SK-N-SH (cell line): Measurements from ENCODE around the gene DOCK6. TPM values are rescaled to one million over a fixed set of nuclear protein-coding genes. Genes with fewer than 3 reads are reported as not detected.

Experiments used
- CTCF ChIA-PET: fragments of 300-600, 350-600 bp; formaldehyde crosslinking; extraction: SDS; loops from one replicate; lab custom pipeline; 2021; lab: Yijun Ruan, JAX
- POLR2A ChIA-PET: fragments of 350-600 bp; sonication (Branson Sonifier 250); formaldehyde crosslinking; extraction: SDS; loops from one replicate; lab custom pipeline; 2020; ENCODE audit warnings: antibody characterized with exemption, inconsistent platforms; lab: Yijun Ruan, JAX
- DNase-seq: peaks from one replicate; pipeline ENCODE4 v3.0.0; 2012
- H2AFZ ChIP-seq: fragments of 200-600 bp; sonication (generic); 2 replicates; pipeline ENCODE4 v1.8.1; 2016; ENCODE audit warnings: antibody characterized with exemption, mild to moderate bottlenecking, low read depth
- H3F3A ChIP-seq: fragments of 200-600 bp; sonication (generic); replicated peaks from 2 replicates; pipeline ENCODE3; 2016; ENCODE audit warnings: antibody characterized with exemption, mild to moderate bottlenecking; ENCODE audit not compliant: insufficient read depth
- H3K27ac ChIP-seq, 2 experiments: fragments of 200-500 bp in 1 of 2; fragments of 200-600 bp in 1 of 2; sonication (Bioruptor generic) in 1 of 2; sonication (generic), shearing (Covaris generic) in 1 of 2; 2 replicates each; pipeline versions ENCODE4 v1.5.1 to v1.6.1; 2014 to 2016; ENCODE audit warnings: low read depth in 2 of 2, inconsistent platforms in 1 of 2, low read length in 1 of 2, mild to moderate bottlenecking in 1 of 2, mixed read lengths in 1 of 2
- H3K27me3 ChIP-seq: fragments of 200-600 bp; sonication (generic), shearing (Covaris generic); 2 replicates; pipeline ENCODE4 v1.6.1; 2016; ENCODE audit warnings: mixed run types; ENCODE audit not compliant: insufficient read depth
- H3K36me3 ChIP-seq, 2 experiments: fragments of 200-500 bp in 1 of 2; fragments of 200-600 bp in 1 of 2; sonication (Bioruptor generic) in 1 of 2; sonication (generic) in 1 of 2; replicated peaks in 1 of 2; 2 replicates each; pipeline versions ENCODE3 to v1.5.1; 2014 to 2016; ENCODE audit warnings: low read length in 1 of 2, mild to moderate bottlenecking in 1 of 2; ENCODE audit not compliant: insufficient read depth in 2 of 2, control insufficient read depth in 1 of 2
- H3K4me1 ChIP-seq, 2 experiments: fragments of 200-500 bp in 1 of 2; fragments of 200-600 bp in 1 of 2; sonication (Bioruptor generic) in 1 of 2; sonication (generic), shearing (Covaris generic) in 1 of 2; 2 replicates each; pipeline versions ENCODE4 v1.5.1 to v1.6.1; 2014 to 2016; ENCODE audit warnings: low read depth in 1 of 2, low read length in 1 of 2, mixed run types in 1 of 2; ENCODE audit not compliant: insufficient read depth in 2 of 2, control insufficient read depth in 1 of 2
- H3K4me2 ChIP-seq: fragments of 200-600 bp; sonication (generic), shearing (Covaris generic); 2 replicates; pipeline ENCODE4 v1.6.1; 2017; ENCODE audit warnings: mixed run types
- H3K4me3 ChIP-seq, 2 experiments: fragments of 200-500 bp in 1 of 2; fragments of 200-600 bp in 1 of 2; sonication (Bioruptor generic) in 1 of 2; sonication (generic), shearing (Covaris generic) in 1 of 2; 2 replicates each; pipeline versions ENCODE4 v1.5.1 to v1.8.1; 2014 to 2016; ENCODE audit warnings: low read depth in 2 of 2, inconsistent platforms in 1 of 2, low read length in 1 of 2, mild to moderate bottlenecking in 1 of 2, mixed read lengths in 1 of 2, moderate library complexity in 1 of 2
- H3K79me2 ChIP-seq: fragments of 200-600 bp; sonication (generic); 2 replicates; pipeline ENCODE4 v1.8.1; 2017; ENCODE audit warnings: mild to moderate bottlenecking; ENCODE audit not compliant: insufficient read depth
- H3K9ac ChIP-seq: fragments of 200-600 bp; sonication (generic); 2 replicates; pipeline ENCODE4 v1.6.1; 2017; ENCODE audit warnings: mixed run types
- H3K9me2 ChIP-seq: fragments of 200-600 bp; sonication (generic); 2 replicates; pipeline ENCODE4 v1.6.1; 2017; ENCODE audit warnings: mixed run types
- H3K9me3 ChIP-seq: fragments of 200-600 bp; sonication (generic); 2 replicates; pipeline ENCODE4 v1.6.1; 2017; ENCODE audit warnings: mixed run types, mild to moderate bottlenecking, moderate library complexity
- H4K20me1 ChIP-seq: fragments of 200-600 bp; sonication (generic); 2 replicates; pipeline ENCODE4 v1.6.1; 2017; ENCODE audit warnings: mild to moderate bottlenecking, mixed run types; ENCODE audit not compliant: insufficient read depth
- ELF1 ChIP-seq: IDR thresholded peaks from 2 replicates; pipeline ENCODE4 v1.4.0; 2012
- EP300 ChIP-seq, 2 experiments: IDR thresholded peaks; 2 replicates each; pipeline versions ENCODE4 v1.4.0 to v1.6.1; 2012; ENCODE audit warnings: borderline replicate concordance in 1 of 2, low read depth in 1 of 2, low read length in 1 of 2
- FOXJ3 ChIP-seq: sonication (generic); formaldehyde crosslinking; IDR thresholded peaks from 2 replicates; pipeline ENCODE4 v1.5.1; 2020; ENCODE audit warnings: mild to moderate bottlenecking, missing genetic modification reagents
- GATA2 ChIP-seq: sonication (generic); formaldehyde crosslinking; IDR thresholded peaks from 2 replicates; pipeline ENCODE4 v1.5.0; 2020; ENCODE audit warnings: mild to moderate bottlenecking, missing genetic modification reagents
- MEF2A ChIP-seq: IDR thresholded peaks from 2 replicates; pipeline ENCODE4 v1.4.0; 2012; ENCODE audit warnings: low read depth, borderline replicate concordance
- MXI1 ChIP-seq: IDR thresholded peaks from 2 replicates; pipeline ENCODE4 v1.6.1; 2012; ENCODE audit warnings: mild to moderate bottlenecking, low read depth, low read length, improper control_type of control experiment
- NFIC ChIP-seq: IDR thresholded peaks from 2 replicates; pipeline ENCODE4 v1.4.0; 2012; ENCODE audit warnings: borderline replicate concordance
- RXRA ChIP-seq: IDR thresholded peaks from 2 replicates; pipeline ENCODE4 v1.4.0; 2012; ENCODE audit warnings: low read depth, mild to moderate bottlenecking, borderline replicate concordance
- SIN3A ChIP-seq: IDR thresholded peaks from 2 replicates; pipeline ENCODE4 v1.6.1; 2012; ENCODE audit warnings: low read depth, mild to moderate bottlenecking, low read length, moderate library complexity, borderline replicate concordance
- USF2 ChIP-seq: fragments of 150-350 bp; IDR thresholded peaks from 2 replicates; pipeline ENCODE4 v1.6.1; 2017; ENCODE audit warnings: antibody characterized with exemption, low read length, low read depth, borderline replicate concordance
- WGBS: methylation state at CpG from one replicate; pipeline ENCODE4 v1.1.6; 2017; ENCODE audit warnings: low lambda C conversion rate; 5-methylcytosine and 5-hydroxymethylcytosine counted together
- polyA plus RNA-seq, 3 experiments: library from polyadenylated mRNA; depleted of rRNA; stranded (reverse); fragments of >200 nt; gene quantifications; 2 replicates each; pipeline ENCODE4 v1.2.3, GENCODE V29; 2012
- TF ChIP-seq, protein P1 (sequence below): fragments of 150-350 bp; IDR thresholded peaks from 2 replicates; pipeline ENCODE4 v1.6.1; 2016; ENCODE audit warnings: mild to moderate bottlenecking, low read depth, low read length
- TF ChIP-seq, protein P2 (sequence below): IDR thresholded peaks from 2 replicates; pipeline ENCODE4 v1.4.0; 2012; ENCODE audit warnings: low read depth, borderline replicate concordance
- TF ChIP-seq, protein P3 (sequence below): IDR thresholded peaks from 2 replicates; pipeline ENCODE4; 2012
- TF ChIP-seq, protein P4 (sequence below): IDR thresholded peaks from 2 replicates; pipeline ENCODE4 v1.4.0; 2012; ENCODE audit warnings: low read depth

DOCK6 gene
- polyA plus RNA-seq, 1 of the 3 experiments (the other 2 are of a cell fraction), result 18.3 TPM

GRCh38 chr19:11236324-11237301, 25.7 kb downstream of the DOCK6 start:
- Histone ChIP-seq H3K79me2 (no peaks in the 10 kb centered on the region), H3K9me3 (no peaks in the 10 kb centered on the region), H3K4me1 (no peaks in the 10 kb centered on the region), H4K20me1 (no peaks in the 10 kb centered on the region), H3K27ac (no peak overlapping the region), H3K9ac (no peak overlapping the region), H3K4me3 (no peak overlapping the region), H3K36me3 (peaks cover 0 to 11% of the 10 kb centered on the region in 2 experiments), H3K27me3 (no peaks in the 10 kb centered on the region), H2AFZ (no peak overlapping the region), H3K9me2 (no peaks in the 10 kb centered on the region), H3F3A (no peaks in the 10 kb centered on the region), H3K4me2 (no peak overlapping the region)
- ChIA-PET CTCF (interaction anchor here (1.0 kb wide), 2 partner anchors 8 to 111 kb away, joined by 3 to 4 read pairs; no protein-coding TSS in a partner anchor), POLR2A (no interaction called here)
- DNase-seq, result no peak
- TF ChIP-seq, protein P1, sequence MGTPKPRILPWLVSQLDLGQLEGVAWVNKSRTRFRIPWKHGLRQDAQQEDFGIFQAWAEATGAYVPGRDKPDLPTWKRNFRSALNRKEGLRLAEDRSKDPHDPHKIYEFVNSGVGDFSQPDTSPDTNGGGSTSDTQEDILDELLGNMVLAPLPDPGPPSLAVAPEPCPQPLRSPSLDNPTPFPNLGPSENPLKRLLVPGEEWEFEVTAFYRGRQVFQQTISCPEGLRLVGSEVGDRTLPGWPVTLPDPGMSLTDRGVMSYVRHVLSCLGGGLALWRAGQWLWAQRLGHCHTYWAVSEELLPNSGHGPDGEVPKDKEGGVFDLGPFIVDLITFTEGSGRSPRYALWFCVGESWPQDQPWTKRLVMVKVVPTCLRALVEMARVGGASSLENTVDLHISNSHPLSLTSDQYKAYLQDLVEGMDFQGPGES, result no peak
- TF ChIP-seq, protein P2, sequence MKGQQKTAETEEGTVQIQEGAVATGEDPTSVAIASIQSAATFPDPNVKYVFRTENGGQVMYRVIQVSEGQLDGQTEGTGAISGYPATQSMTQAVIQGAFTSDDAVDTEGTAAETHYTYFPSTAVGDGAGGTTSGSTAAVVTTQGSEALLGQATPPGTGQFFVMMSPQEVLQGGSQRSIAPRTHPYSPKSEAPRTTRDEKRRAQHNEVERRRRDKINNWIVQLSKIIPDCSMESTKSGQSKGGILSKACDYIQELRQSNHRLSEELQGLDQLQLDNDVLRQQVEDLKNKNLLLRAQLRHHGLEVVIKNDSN, result no peak
- TF ChIP-seq RXRA (no peak), USF2 (no peak), MXI1 (no peak), NFIC (no peak), MEF2A (no peak), EP300 (IDR thresholded peaks at IDR 0.05; ENCODE audit: borderline replicate concordance in 1 of 2, low read depth in 1 of 2, low read length in 1 of 2) (no peak), FOXJ3 (no peak), SIN3A (no peak), ELF1 (no peak), GATA2 (CRISPR knock-in tag) (no peak)
- TF ChIP-seq, protein P3, sequence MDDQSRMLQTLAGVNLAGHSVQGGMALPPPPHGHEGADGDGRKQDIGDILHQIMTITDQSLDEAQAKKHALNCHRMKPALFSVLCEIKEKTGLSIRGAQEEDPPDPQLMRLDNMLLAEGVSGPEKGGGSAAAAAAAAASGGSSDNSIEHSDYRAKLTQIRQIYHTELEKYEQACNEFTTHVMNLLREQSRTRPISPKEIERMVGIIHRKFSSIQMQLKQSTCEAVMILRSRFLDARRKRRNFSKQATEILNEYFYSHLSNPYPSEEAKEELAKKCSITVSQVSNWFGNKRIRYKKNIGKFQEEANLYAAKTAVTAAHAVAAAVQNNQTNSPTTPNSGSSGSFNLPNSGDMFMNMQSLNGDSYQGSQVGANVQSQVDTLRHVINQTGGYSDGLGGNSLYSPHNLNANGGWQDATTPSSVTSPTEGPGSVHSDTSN, result no peak
- TF ChIP-seq, protein P4, sequence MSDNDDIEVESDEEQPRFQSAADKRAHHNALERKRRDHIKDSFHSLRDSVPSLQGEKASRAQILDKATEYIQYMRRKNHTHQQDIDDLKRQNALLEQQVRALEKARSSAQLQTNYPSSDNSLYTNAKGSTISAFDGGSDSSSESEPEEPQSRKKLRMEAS, result no peak
- WGBS, result 92% methylated on average over 18 of the region's 31 CpGs
